Mesenchymal stem cell (in vitro differentiated cells and primary cell): ENCODE results near the gene THRAP3.

Source experiments
- DNase-seq: peaks from one replicate; pipeline ENCODE4 v3.0.0-alpha.2; 2013
- H2AFZ ChIP-seq: one replicate; pipeline ENCODE4 v1.6.1; 2013; ENCODE audit warnings: low read depth, mild to moderate bottlenecking, control low read depth, inconsistent platforms, low read length, moderate library complexity
- H2AK5ac ChIP-seq: 2 replicates; pipeline ENCODE4 v1.6.1; 2013; ENCODE audit warnings: low read length, moderate library complexity, mild to moderate bottlenecking, inconsistent platforms; ENCODE audit not compliant: severe bottlenecking
- H2BK120ac ChIP-seq: one replicate; pipeline ENCODE4 v1.6.1; 2013; ENCODE audit warnings: low read depth, mild to moderate bottlenecking, inconsistent platforms, low read length, moderate library complexity
- H2BK12ac ChIP-seq, 2 experiments: one replicate each; pipeline ENCODE4 v1.6.1; 2013; ENCODE audit warnings: inconsistent platforms in 2 of 2, low read length in 2 of 2, mild to moderate bottlenecking in 2 of 2, moderate library complexity in 2 of 2, control low read depth in 1 of 2
- H2BK15ac ChIP-seq: one replicate; pipeline ENCODE4 v1.6.1; 2013; ENCODE audit warnings: mild to moderate bottlenecking, low read depth, inconsistent platforms; ENCODE audit not compliant: poor library complexity, severe bottlenecking
- H2BK5ac ChIP-seq: 2 replicates; pipeline ENCODE4 v1.6.1; 2013; ENCODE audit warnings: low read depth, mild to moderate bottlenecking, low read length, control low read depth, inconsistent platforms; ENCODE audit not compliant: poor library complexity, severe bottlenecking
- H3K14ac ChIP-seq, 2 experiments: one replicate each; pipeline ENCODE4 v1.6.1; 2013; ENCODE audit warnings: inconsistent platforms in 2 of 2, low read length in 2 of 2, control low read depth in 1 of 2, mild to moderate bottlenecking in 1 of 2, moderate library complexity in 1 of 2
- H3K18ac ChIP-seq, 2 experiments: one replicate each; pipeline ENCODE4 v1.6.1; 2013; ENCODE audit warnings: inconsistent platforms in 2 of 2, low read length in 2 of 2, control low read depth in 1 of 2, low read depth in 1 of 2, mild to moderate bottlenecking in 1 of 2
- H3K23ac ChIP-seq, 2 experiments: one replicate each; pipeline ENCODE4 v1.6.1; 2013; ENCODE audit warnings: inconsistent platforms in 2 of 2, low read length in 2 of 2, mild to moderate bottlenecking in 2 of 2, moderate library complexity in 2 of 2, control low read depth in 1 of 2
- H3K27ac ChIP-seq: 2 replicates; pipeline ENCODE4 v1.5.1; 2013; ENCODE audit warnings: mild to moderate bottlenecking, moderate library complexity, low read length, control low read depth, inconsistent platforms; ENCODE audit not compliant: poor library complexity, severe bottlenecking
- H3K27me3 ChIP-seq, 2 experiments: 2 replicates each; pipeline versions ENCODE4 v1.6.1 to v1.7.0; 2013; ENCODE audit warnings: low read length in 2 of 2, mild to moderate bottlenecking in 2 of 2, moderate library complexity in 2 of 2, control low read depth in 1 of 2, inconsistent platforms in 1 of 2; ENCODE audit not compliant: control insufficient read depth in 1 of 2, insufficient read depth in 1 of 2
- H3K36me3 ChIP-seq, 2 experiments: 2 replicates each; pipeline versions ENCODE4 v1.6.1 to v1.7.0; 2013; ENCODE audit warnings: low read length in 2 of 2, control low read depth in 1 of 2, inconsistent platforms in 1 of 2, low read depth in 1 of 2, mild to moderate bottlenecking in 1 of 2; ENCODE audit not compliant: insufficient read depth in 2 of 2, control insufficient read depth in 1 of 2
- H3K4ac ChIP-seq, 2 experiments: one replicate each; pipeline ENCODE4 v1.6.1; 2013; ENCODE audit warnings: inconsistent platforms in 2 of 2, low read length in 2 of 2, mild to moderate bottlenecking in 2 of 2, moderate library complexity in 2 of 2, control low read depth in 1 of 2, low read depth in 1 of 2
- H3K4me1 ChIP-seq: 2 replicates; pipeline ENCODE4 v1.6.1; 2013; ENCODE audit warnings: low read depth, low read length, control low read depth; ENCODE audit not compliant: control insufficient read depth, insufficient read depth
- H3K4me2 ChIP-seq: 2 replicates; pipeline ENCODE4 v1.6.1; 2013; ENCODE audit warnings: low read length, mild to moderate bottlenecking, inconsistent platforms; ENCODE audit not compliant: poor library complexity, severe bottlenecking
- H3K4me3 ChIP-seq, 2 experiments: 2 replicates each; pipeline versions ENCODE4 v1.5.1 to v1.7.0; 2013; ENCODE audit warnings: low read length in 2 of 2, mild to moderate bottlenecking in 2 of 2, control low read depth in 1 of 2, low read depth in 1 of 2; ENCODE audit not compliant: insufficient read depth in 1 of 2
- H3K79me1 ChIP-seq: replicated peaks from 2 replicates; pipeline ENCODE4 v1.6.1; 2013; ENCODE audit warnings: mild to moderate bottlenecking, control low read depth, low read length, inconsistent platforms; ENCODE audit not compliant: poor library complexity, severe bottlenecking
- H3K9ac ChIP-seq: 2 replicates; pipeline ENCODE4 v1.7.0; 2013; ENCODE audit warnings: mild to moderate bottlenecking, low read length, moderate library complexity
- H3K9me3 ChIP-seq: 2 replicates; pipeline ENCODE4 v1.7.0; 2013; ENCODE audit warnings: mild to moderate bottlenecking, low read length; ENCODE audit not compliant: control insufficient read depth
- H4K8ac ChIP-seq: one replicate; pipeline ENCODE4 v1.6.1; 2013; ENCODE audit warnings: inconsistent platforms, mild to moderate bottlenecking, low read length, moderate library complexity
- H4K91ac ChIP-seq: one replicate; pipeline ENCODE4 v1.6.1; 2013; ENCODE audit warnings: mild to moderate bottlenecking, low read length, inconsistent platforms
- WGBS: methylation state at CpG from one replicate; pipeline ENCODE4 v1.1.7; 2013; ENCODE audit warnings: mixed read lengths; 5-methylcytosine and 5-hydroxymethylcytosine counted together

Gene THRAP3

DNA sequence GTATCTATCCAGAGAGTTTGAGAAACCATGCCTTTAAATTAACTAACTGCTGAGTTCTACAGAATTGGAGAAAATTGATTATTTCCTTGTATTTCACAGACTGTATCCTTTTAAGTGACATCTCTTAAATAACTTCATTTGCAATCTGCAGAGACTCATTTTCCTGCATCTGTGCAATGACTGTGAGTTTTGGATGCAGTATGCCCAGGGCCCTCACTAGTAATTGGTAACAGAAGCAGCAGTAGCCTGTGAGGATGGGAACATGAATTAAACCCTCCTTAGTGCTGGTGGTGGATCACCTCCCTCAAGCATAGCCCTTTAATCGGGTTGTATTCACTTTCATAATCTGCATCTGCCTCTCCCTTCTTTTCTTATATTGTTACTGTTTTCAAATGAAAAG lies 60.3 kb downstream of the THRAP3 start:
- Histone ChIP-seq H3K9me3 (no peaks in the 10 kb centered on the region), H3K36me3 (peaks cover 16 to 70% of the 10 kb centered on the region in 2 experiments), H2BK120ac (no peak overlapping the region), H3K27me3 (no peaks in the 10 kb centered on the region), H3K4me3 (no peak overlapping the region), H2BK12ac (no peak overlapping the region), H4K8ac (no peak overlapping the region), H3K18ac (no peak overlapping the region), H2AFZ (no peak overlapping the region), H3K9ac (peak overlapping the region; percentile 55), H3K4ac (no peak overlapping the region), H2BK5ac (no peak overlapping the region), H2AK5ac (no peak overlapping the region), H3K27ac (no peak overlapping the region), H3K4me1 (no peaks in the 10 kb centered on the region), H3K4me2 (no peak overlapping the region), H3K79me1 (peaks cover 8% of the 10 kb centered on the region), H3K14ac (no peak overlapping the region), H4K91ac (no peak overlapping the region), H2BK15ac (no peak overlapping the region), H3K23ac (no peak overlapping the region)
- DNase-seq = no peak
- no CpG with 5 or more reads among the region's 1 CpG for WGBS

DNA sequence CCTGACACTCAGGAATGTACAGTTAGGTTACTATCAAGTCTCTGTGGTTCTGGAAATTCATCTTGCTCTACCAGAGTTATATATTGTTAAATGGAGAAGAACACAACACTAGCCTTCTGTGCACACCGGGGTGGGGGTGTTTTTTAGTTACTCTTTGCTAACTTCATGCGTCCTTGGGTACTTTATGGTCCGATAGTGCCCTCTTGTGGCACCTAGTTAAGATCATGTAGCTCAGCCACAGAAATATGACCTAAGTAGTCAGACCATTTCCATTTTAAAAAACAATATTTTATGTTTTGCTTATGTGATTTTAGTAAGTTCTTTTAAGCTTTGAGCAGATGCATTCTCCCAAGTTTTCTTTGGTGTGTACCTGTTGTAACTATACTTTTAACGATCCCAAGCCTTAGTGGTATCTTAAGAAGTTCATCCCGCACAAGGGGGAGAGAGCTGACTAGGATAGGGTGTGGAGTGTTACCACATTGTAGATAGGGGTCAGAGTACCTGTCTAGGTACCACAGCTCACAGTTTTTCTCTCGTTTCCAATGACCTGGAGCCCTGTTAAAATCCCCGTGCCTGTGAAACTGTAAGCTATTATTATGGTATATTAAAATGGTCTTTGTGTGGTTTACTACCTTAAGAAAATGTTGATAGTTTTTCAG lies 61.3 kb downstream of the THRAP3 start:
- no peak overlapping the region for H4K91ac ChIP-seq
- H2BK120ac ChIP-seq = no peak overlapping the region
- peaks cover 3% of the 10 kb centered on the region for H3K4me1 ChIP-seq
- H3K23ac ChIP-seq = no peak overlapping the region
- H3K14ac ChIP-seq = no peak overlapping the region
- no peak overlapping the region for H2AFZ ChIP-seq
- H3K27ac ChIP-seq = no peak overlapping the region
- H3K27me3 ChIP-seq = no peaks in the 10 kb centered on the region
- H4K8ac ChIP-seq = no peak overlapping the region
- H3K4ac ChIP-seq = no peak overlapping the region
- no peak overlapping the region for H2AK5ac ChIP-seq
- no peak overlapping the region for H2BK12ac ChIP-seq
- 82% methylated on average over 5 of the region's 7 CpGs for WGBS
- H3K9ac ChIP-seq = peak overlapping the region; percentile 85
- no peak overlapping the region for H2BK15ac ChIP-seq
- peak overlapping the region in 1 of 2 experiments; percentile 57 for H3K4me3 ChIP-seq
- peaks cover 14% of the 10 kb centered on the region for H3K79me1 ChIP-seq
- peak; percentile 89 for DNase-seq
- H3K18ac ChIP-seq = no peak overlapping the region
- H2BK5ac ChIP-seq = no peak overlapping the region
- H3K36me3 ChIP-seq = peaks cover 26 to 78% of the 10 kb centered on the region in 2 experiments
- no peak overlapping the region for H3K4me2 ChIP-seq
- H3K9me3 ChIP-seq = no peaks in the 10 kb centered on the region

DNA sequence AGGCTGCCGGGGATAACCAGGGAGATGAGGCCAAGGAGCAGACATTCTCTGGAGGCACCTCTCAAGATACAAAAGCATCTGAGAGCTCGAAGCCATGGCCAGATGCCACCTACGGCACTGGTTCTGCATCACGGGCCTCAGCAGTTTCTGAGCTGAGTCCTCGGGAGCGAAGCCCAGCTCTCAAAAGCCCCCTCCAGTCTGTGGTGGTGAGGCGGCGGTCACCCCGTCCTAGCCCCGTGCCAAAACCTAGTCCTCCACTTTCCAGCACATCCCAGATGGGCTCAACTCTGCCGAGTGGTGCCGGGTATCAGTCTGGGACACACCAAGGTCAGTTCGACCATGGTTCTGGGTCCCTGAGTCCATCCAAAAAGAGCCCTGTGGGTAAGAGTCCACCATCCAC lies 62.6 kb downstream of the THRAP3 start:
- no peak overlapping the region for H2AK5ac ChIP-seq
- H3K4ac ChIP-seq = no peak overlapping the region
- H4K91ac ChIP-seq = no peak overlapping the region
- peaks cover 21% of the 10 kb centered on the region for H3K79me1 ChIP-seq
- no peak overlapping the region for H3K27ac ChIP-seq
- no peak overlapping the region for H3K23ac ChIP-seq
- no peaks in the 10 kb centered on the region for H3K27me3 ChIP-seq
- no peak overlapping the region for H2BK120ac ChIP-seq
- no peak overlapping the region for H3K14ac ChIP-seq
- no peak overlapping the region for H4K8ac ChIP-seq
- H3K4me2 ChIP-seq = no peak overlapping the region
- no peak overlapping the region for H2BK5ac ChIP-seq
- 96% methylated on average over 13 of the region's 13 CpGs for WGBS
- peaks cover 5% of the 10 kb centered on the region for H3K4me1 ChIP-seq
- H2AFZ ChIP-seq = no peak overlapping the region
- H3K9me3 ChIP-seq = no peaks in the 10 kb centered on the region
- H3K18ac ChIP-seq = no peak overlapping the region
- peaks cover 34 to 91% of the 10 kb centered on the region in 2 experiments for H3K36me3 ChIP-seq
- no peak overlapping the region for H2BK12ac ChIP-seq
- peak overlapping the region; percentile 85 for H3K9ac ChIP-seq
- no peak overlapping the region for H3K4me3 ChIP-seq
- no peak for DNase-seq
- H2BK15ac ChIP-seq = no peak overlapping the region

DNA sequence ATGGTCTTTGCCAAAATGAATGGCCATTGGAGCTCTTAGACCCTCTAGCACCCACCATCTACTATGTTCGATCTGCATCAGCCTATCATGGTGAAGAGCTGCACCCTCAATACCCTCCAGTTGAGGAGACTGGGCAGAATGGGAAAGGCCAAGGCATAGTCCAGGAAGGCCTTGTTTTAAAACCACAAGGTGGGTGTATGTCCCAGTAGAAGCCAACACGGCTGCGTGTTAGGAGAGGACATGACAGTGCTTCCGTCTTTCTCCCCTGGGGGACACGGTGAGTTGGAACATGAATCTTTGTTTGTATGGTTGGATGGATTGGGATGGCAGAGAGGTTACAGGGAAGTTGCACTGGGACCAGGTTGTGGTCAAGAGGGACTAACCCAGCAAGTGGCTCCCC lies 63.4 kb downstream of the THRAP3 start:
- Histone ChIP-seq H3K27me3 (no peaks in the 10 kb centered on the region), H2BK5ac (no peak overlapping the region), H4K91ac (no peak overlapping the region), H3K4me1 (peaks cover 5% of the 10 kb centered on the region), H2BK12ac (no peak overlapping the region), H3K18ac (no peak overlapping the region), H3K79me1 (peaks cover 22% of the 10 kb centered on the region), H3K23ac (no peak overlapping the region), H2AFZ (no peak overlapping the region), H2AK5ac (no peak overlapping the region), H3K4me2 (no peak overlapping the region), H3K9me3 (no peaks in the 10 kb centered on the region), H3K14ac (no peak overlapping the region), H4K8ac (no peak overlapping the region), H3K9ac (peak overlapping the region; percentile 85), H3K27ac (no peak overlapping the region), H2BK15ac (no peak overlapping the region), H3K36me3 (peaks cover 38 to 95% of the 10 kb centered on the region in 2 experiments), H2BK120ac (no peak overlapping the region), H3K4ac (no peak overlapping the region), H3K4me3 (no peak overlapping the region)
- DNase-seq = no peak
- 98% methylated on average over 5 of the region's 5 CpGs for WGBS
